Measurements from ENCODE around the gene TANGO6.

GRCh38 chr16:69056421-69056820, 213.1 kb downstream of the TANGO6 start:
- TF ChIP-seq CTCF (IDR thresholded peaks at IDR 0.05) (no peak), POLR2A (IDR thresholded peaks at IDR 0.05) (no peak)
